Measurements from ENCODE around the gene ADORA2A.

ADORA2A gene

DNA sequence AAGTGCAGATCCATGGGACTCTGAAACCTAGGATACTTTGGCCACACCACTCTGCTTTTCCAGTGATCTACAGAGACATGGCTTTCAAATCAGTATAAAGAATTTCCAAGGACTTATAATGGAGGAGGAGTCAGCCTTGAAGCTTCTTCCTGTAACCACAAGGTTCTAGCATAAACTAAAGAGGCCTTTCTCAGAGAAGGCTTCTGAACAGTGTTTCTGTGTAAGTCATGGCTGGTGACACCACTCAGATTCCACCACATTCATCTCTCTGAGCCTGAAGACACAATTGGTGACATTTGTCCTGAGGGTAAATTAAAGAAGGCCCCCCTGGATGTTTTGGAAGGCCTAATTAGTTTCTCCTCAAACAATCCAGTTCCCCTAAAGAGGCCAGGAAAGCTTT, 29.0 kb upstream of the ADORA2A start:
- Histone ChIP-seq H3K9me3 (replicated peaks; ENCODE audit: insufficient read depth, low read length) (no peaks in the 10 kb centered on the region), H3K27ac (ENCODE audit: low read length) (no peak overlapping the region), H4K20me1 (ENCODE audit: insufficient read depth, low read length) (no peaks in the 10 kb centered on the region), H3K4me3 (ENCODE audit: low read length) (no peak overlapping the region), H3K4me1 (ENCODE audit: low read length) (peaks cover 6% of the 10 kb centered on the region), H3K4me2 (ENCODE audit: low read depth, low read length) (no peak overlapping the region), H3F3A (ENCODE audit: insufficient read depth, low read length) (peaks cover 8% of the 10 kb centered on the region), H3K27me3 (replicated peaks; ENCODE audit: insufficient read depth, low read length) (no peaks in the 10 kb centered on the region), H3K79me2 (ENCODE audit: low read length) (peaks cover 9% of the 10 kb centered on the region), H3K9ac (ENCODE audit: low read length) (no peak overlapping the region), H3K9me2 (replicated peaks; ENCODE audit: insufficient read depth, low read length) (no peaks in the 10 kb centered on the region), H2AFZ (ENCODE audit: low read length) (no peak overlapping the region), H3K36me3 (replicated peaks; ENCODE audit: insufficient read depth, low read length) (no peaks in the 10 kb centered on the region)
- DNase-seq, result no peak
- no peak for TF ChIP-seq EZH2phosphoT487 (IDR thresholded peaks at IDR 0.05; ENCODE audit: low read length)
- TF ChIP-seq, protein P1, sequence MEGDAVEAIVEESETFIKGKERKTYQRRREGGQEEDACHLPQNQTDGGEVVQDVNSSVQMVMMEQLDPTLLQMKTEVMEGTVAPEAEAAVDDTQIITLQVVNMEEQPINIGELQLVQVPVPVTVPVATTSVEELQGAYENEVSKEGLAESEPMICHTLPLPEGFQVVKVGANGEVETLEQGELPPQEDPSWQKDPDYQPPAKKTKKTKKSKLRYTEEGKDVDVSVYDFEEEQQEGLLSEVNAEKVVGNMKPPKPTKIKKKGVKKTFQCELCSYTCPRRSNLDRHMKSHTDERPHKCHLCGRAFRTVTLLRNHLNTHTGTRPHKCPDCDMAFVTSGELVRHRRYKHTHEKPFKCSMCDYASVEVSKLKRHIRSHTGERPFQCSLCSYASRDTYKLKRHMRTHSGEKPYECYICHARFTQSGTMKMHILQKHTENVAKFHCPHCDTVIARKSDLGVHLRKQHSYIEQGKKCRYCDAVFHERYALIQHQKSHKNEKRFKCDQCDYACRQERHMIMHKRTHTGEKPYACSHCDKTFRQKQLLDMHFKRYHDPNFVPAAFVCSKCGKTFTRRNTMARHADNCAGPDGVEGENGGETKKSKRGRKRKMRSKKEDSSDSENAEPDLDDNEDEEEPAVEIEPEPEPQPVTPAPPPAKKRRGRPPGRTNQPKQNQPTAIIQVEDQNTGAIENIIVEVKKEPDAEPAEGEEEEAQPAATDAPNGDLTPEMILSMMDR (IDR thresholded peaks at IDR 0.05; ENCODE audit: low read length), result no peak
- TF ChIP-seq EZH2 (optimal IDR thresholded peaks at IDR 0.05; ENCODE audit: low read depth, low read length), result no peak

DNA sequence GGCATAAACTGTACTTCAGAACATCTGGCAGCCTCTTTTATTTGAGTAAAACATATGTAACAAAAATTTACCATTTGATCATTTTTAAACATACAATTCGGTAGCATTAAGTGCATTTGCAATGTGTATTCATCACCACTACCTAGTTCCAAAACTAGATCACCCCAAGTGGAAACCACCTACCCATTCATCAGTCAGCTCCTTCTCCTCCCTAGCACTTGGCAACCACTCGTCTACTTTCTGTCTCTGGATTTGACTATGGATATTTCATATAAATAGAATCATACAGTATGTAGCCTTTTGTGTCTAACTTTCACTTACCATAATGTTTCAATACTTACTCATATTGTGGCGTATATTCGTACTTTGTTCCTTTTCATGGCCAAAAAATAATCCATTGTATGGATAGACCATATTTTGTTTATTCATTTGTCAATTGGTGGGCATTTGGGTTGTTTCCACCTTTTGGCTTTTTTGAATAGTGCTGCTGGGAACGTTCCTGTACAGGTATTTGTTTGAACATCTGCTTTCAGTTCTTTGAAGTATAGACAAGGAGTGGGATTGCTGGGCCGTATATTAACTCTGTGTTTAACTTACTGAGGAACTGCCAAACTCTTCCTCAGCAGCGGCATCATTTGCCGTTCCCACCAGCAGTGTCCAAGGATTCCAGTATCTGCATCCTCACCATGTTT, 27.2 kb upstream of the ADORA2A start:
- Histone ChIP-seq H3K4me2 (ENCODE audit: low read depth, low read length) (peak overlapping the region; percentile 88), H4K20me1 (ENCODE audit: insufficient read depth, low read length) (no peaks in the 10 kb centered on the region), H3K79me2 (ENCODE audit: low read length) (peaks cover 12% of the 10 kb centered on the region), H3K36me3 (replicated peaks; ENCODE audit: insufficient read depth, low read length) (no peaks in the 10 kb centered on the region), H3K27ac (ENCODE audit: low read length) (peak overlapping the region; percentile 55), H3K4me3 (ENCODE audit: low read length) (peak overlapping the region; percentile 56), H3K4me1 (ENCODE audit: low read length) (peaks cover 6% of the 10 kb centered on the region), H3K9ac (ENCODE audit: low read length) (peak overlapping the region; percentile 15; the same call in 1 of the 2 replicates), H3K9me2 (replicated peaks; ENCODE audit: insufficient read depth, low read length) (no peaks in the 10 kb centered on the region), H3K27me3 (replicated peaks; ENCODE audit: insufficient read depth, low read length) (no peaks in the 10 kb centered on the region), H3K9me3 (replicated peaks; ENCODE audit: insufficient read depth, low read length) (no peaks in the 10 kb centered on the region), H3F3A (ENCODE audit: insufficient read depth, low read length) (peaks cover 8% of the 10 kb centered on the region), H2AFZ (ENCODE audit: low read length) (peak overlapping the region; percentile 19; the same call in 1 of the 2 replicates)
- peak; percentile 12 for DNase-seq
- TF ChIP-seq EZH2phosphoT487 (IDR thresholded peaks at IDR 0.05; ENCODE audit: low read length), result no peak
- TF ChIP-seq, protein P1 (IDR thresholded peaks at IDR 0.05; ENCODE audit: low read length), result no peak
- no peak for TF ChIP-seq EZH2 (optimal IDR thresholded peaks at IDR 0.05; ENCODE audit: low read depth, low read length)

DNA sequence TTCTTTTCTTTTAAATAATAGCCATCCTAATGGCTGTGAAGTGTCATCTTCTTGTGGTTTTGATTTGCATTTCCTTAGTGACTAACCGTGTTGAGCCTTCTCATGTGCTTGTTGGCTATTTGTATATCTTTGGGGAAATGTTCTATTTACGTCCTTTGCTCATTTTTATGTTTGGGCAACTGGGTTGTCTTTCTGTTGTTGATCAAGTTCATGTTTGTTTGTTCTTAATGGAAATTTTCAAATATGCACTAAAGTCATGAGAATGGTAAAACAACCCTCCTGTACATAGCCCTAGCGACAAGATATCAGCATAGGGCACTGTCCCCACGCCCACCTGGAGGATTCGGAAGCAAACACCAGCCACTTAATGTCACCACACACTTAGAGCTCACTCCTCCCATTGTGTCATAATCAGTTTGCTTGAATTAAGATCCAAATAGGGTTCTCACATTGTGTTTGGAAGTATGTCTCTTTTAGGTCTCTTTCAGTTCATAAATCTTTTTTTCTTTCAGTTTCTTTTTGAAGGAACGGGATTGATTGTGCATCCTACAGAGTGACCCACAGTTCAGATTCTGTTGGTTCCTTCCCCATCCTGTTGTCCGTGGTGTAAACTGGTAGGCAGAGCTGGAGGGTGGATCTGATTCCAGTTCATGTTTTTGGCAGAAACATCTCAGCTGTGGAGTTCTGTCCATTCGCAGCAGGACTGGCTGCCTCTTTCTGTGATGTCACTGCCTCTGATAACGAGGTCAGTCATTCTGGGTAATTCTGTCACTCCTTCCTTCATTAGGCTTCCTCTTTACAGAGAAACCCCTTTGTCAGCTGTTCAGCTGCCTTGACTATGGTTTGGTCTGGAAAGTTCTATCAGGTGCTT, 26.4 kb upstream of the ADORA2A start:
- H4K20me1 ChIP-seq (ENCODE audit: insufficient read depth, low read length), result no peaks in the 10 kb centered on the region
- H3K27me3 ChIP-seq (replicated peaks; ENCODE audit: insufficient read depth, low read length), result no peaks in the 10 kb centered on the region
- H3F3A ChIP-seq (ENCODE audit: insufficient read depth, low read length), result peaks cover 8% of the 10 kb centered on the region
- peaks cover 13% of the 10 kb centered on the region for H3K79me2 ChIP-seq (ENCODE audit: low read length)
- peak overlapping the region; percentile 15; the same call in 1 of the 2 replicates for H3K9ac ChIP-seq (ENCODE audit: low read length)
- peak overlapping the region; percentile 56 for H3K4me3 ChIP-seq (ENCODE audit: low read length)
- peak overlapping the region; percentile 88 for H3K4me2 ChIP-seq (ENCODE audit: low read depth, low read length)
- DNase-seq, result peak; percentile 45
- peak overlapping the region; percentile 55 for H3K27ac ChIP-seq (ENCODE audit: low read length)
- H3K9me3 ChIP-seq (replicated peaks; ENCODE audit: insufficient read depth, low read length), result no peaks in the 10 kb centered on the region
- no peaks in the 10 kb centered on the region for H3K9me2 ChIP-seq (replicated peaks; ENCODE audit: insufficient read depth, low read length)
- TF ChIP-seq, protein P1 (IDR thresholded peaks at IDR 0.05; ENCODE audit: low read length), result no peak
- TF ChIP-seq EZH2phosphoT487 (IDR thresholded peaks at IDR 0.05; ENCODE audit: low read length) (no peak), EZH2 (optimal IDR thresholded peaks at IDR 0.05; ENCODE audit: low read depth, low read length) (no peak)
- peak overlapping the region; percentile 19; the same call in 1 of the 2 replicates for H2AFZ ChIP-seq (ENCODE audit: low read length)
- H3K36me3 ChIP-seq (replicated peaks; ENCODE audit: insufficient read depth, low read length), result no peaks in the 10 kb centered on the region
- H3K4me1 ChIP-seq (ENCODE audit: low read length), result peaks cover 6% of the 10 kb centered on the region

All from MM.1S (cell line).